BLaER1 (cell line): ENCODE results near the gene NFKB2.
A peak's percentile ranks its signal among the peaks of the same experiment; 100 is the strongest.

ENCODE experiments used
- H3K27ac ChIP-seq: shearing (Covaris generic); formaldehyde crosslinking; 2 replicates; pipeline ENCODE4 v1.8.1; 2022
- H3K27me3 ChIP-seq: shearing (Covaris generic); formaldehyde crosslinking; 2 replicates; pipeline ENCODE4 v1.8.1; 2022
- H3K36me3 ChIP-seq: shearing (Covaris generic); formaldehyde crosslinking; 2 replicates; pipeline ENCODE4 v1.8.1; 2022
- H3K4me1 ChIP-seq: shearing (Covaris generic); formaldehyde crosslinking; 2 replicates; pipeline ENCODE4 v1.8.1; 2022
- H3K4me2 ChIP-seq: shearing (Covaris generic); formaldehyde crosslinking; 2 replicates; pipeline ENCODE4 v1.8.1; 2022
- H3K4me3 ChIP-seq: shearing (Covaris generic); formaldehyde crosslinking; 2 replicates; pipeline ENCODE4 v1.8.1; 2022
- H3K9ac ChIP-seq: shearing (Covaris generic); formaldehyde crosslinking; 2 replicates; pipeline ENCODE4 v1.8.1; 2022
- H3K9me3 ChIP-seq: shearing (Covaris generic); formaldehyde crosslinking; 2 replicates; pipeline ENCODE4 v1.8.1; 2022
- H4K20me1 ChIP-seq: shearing (Covaris generic); formaldehyde crosslinking; 2 replicates; pipeline ENCODE4 v1.8.1; 2022
- Cebpa-rat ChIP-seq: shearing (Covaris generic); IDR thresholded peaks from 2 replicates; pipeline ENCODE4 v1.8.1; 2022

NFKB2 gene

GRCh38 chr10:102395400-102396316 lies at the start of gene NFKB2:
Gene NFKB2, plus strand, starts transcription at chr10:102395705. Its CDS starts 255 bp downstream, at chr10:102395960.
- peak within 1 kb of the TSS; percentile 81 for H3K27ac ChIP-seq

GRCh38 chr10:102347236-102347828 lies 48.2 kb upstream of the NFKB2 start:
- Histone ChIP-seq H3K27me3 (no peaks in the 10 kb centered on the region), H4K20me1 (peaks cover 83% of the 10 kb centered on the region), H3K4me1 (peaks cover 17% of the 10 kb centered on the region), H3K4me3 (no peak overlapping the region), H3K4me2 (peak overlapping the region; percentile 17), H3K9me3 (no peaks in the 10 kb centered on the region), H3K9ac (no peak overlapping the region), H3K27ac (no peak overlapping the region), H3K36me3 (peaks cover 90% of the 10 kb centered on the region)
- TF ChIP-seq Cebpa-rat: no peak

More at GRCh38 chr10:102395400-102396316, at the start of gene NFKB2:
- Histone ChIP-seq H3K27me3 (no peaks in the 10 kb centered on the region), H3K4me2 (peak within 1 kb of the TSS; percentile 99), H3K4me3 (peak within 1 kb of the TSS; percentile 82), H3K36me3 (peaks cover 25% of the 10 kb centered on the region), H4K20me1 (0 out of 2 replicates have a peak, but pooled peaks cover 10% of the 10 kb centered on the region), H3K9me3 (no peaks in the 10 kb centered on the region), H3K9ac (peak within 1 kb of the TSS; percentile 79), H3K4me1 (peaks cover 38% of the 10 kb centered on the region)
- TF ChIP-seq Cebpa-rat: no peak

GRCh38 chr10:102352066-102352715 lies 43.3 kb upstream of the NFKB2 start:
- no peak overlapping the region for H3K4me2 ChIP-seq
- H4K20me1 ChIP-seq: peaks cover 62% of the 10 kb centered on the region
- no peak overlapping the region for H3K9ac ChIP-seq
- TF ChIP-seq Cebpa-rat: no peak
- H3K27me3 ChIP-seq: no peaks in the 10 kb centered on the region
- H3K4me3 ChIP-seq: no peak overlapping the region
- H3K27ac ChIP-seq: no peak overlapping the region
- no peaks in the 10 kb centered on the region for H3K9me3 ChIP-seq
- peaks cover 95% of the 10 kb centered on the region for H3K36me3 ChIP-seq
- H3K4me1 ChIP-seq: peaks cover 17% of the 10 kb centered on the region

GRCh38 chr10:102354451-102354850 lies 41.1 kb upstream of the NFKB2 start:
- TF ChIP-seq Cebpa-rat: no peak
- Histone ChIP-seq H3K27me3 (no peaks in the 10 kb centered on the region), H3K4me2 (no peak overlapping the region), H3K9me3 (no peaks in the 10 kb centered on the region), H4K20me1 (peaks cover 51% of the 10 kb centered on the region), H3K27ac (no peak overlapping the region), H3K36me3 (peaks cover 96% of the 10 kb centered on the region), H3K4me1 (no peaks in the 10 kb centered on the region), H3K9ac (no peak overlapping the region), H3K4me3 (no peak overlapping the region)

GRCh38 chr10:102358712-102359382 lies 36.7 kb upstream of the NFKB2 start:
- Histone ChIP-seq H3K27me3 (no peaks in the 10 kb centered on the region), H3K4me2 (no peak overlapping the region), H3K4me1 (no peaks in the 10 kb centered on the region), H3K9me3 (no peaks in the 10 kb centered on the region), H3K27ac (no peak overlapping the region), H3K4me3 (no peak overlapping the region), H3K36me3 (peaks cover 97% of the 10 kb centered on the region), H3K9ac (no peak overlapping the region), H4K20me1 (peaks cover 59% of the 10 kb centered on the region)
- no peak for TF ChIP-seq Cebpa-rat

GRCh38 chr10:102367441-102367840 lies 28.1 kb upstream of the NFKB2 start:
- TF ChIP-seq Cebpa-rat: no peak
- H3K4me2 ChIP-seq: no peak overlapping the region
- H3K9me3 ChIP-seq: peaks cover 11% of the 10 kb centered on the region
- no peak overlapping the region for H3K27ac ChIP-seq
- H3K9ac ChIP-seq: no peak overlapping the region
- peaks cover 99% of the 10 kb centered on the region for H3K36me3 ChIP-seq
- peaks cover 20% of the 10 kb centered on the region for H4K20me1 ChIP-seq
- no peaks in the 10 kb centered on the region for H3K4me1 ChIP-seq
- H3K4me3 ChIP-seq: no peak overlapping the region
- H3K27me3 ChIP-seq: no peaks in the 10 kb centered on the region

GRCh38 chr10:102368077-102368476 lies 27.4 kb upstream of the NFKB2 start:
- Histone ChIP-seq H4K20me1 (peaks cover 14% of the 10 kb centered on the region), H3K27ac (no peak overlapping the region), H3K9ac (no peak overlapping the region), H3K4me2 (no peak overlapping the region), H3K4me3 (no peak overlapping the region), H3K27me3 (no peaks in the 10 kb centered on the region), H3K9me3 (peaks cover 11% of the 10 kb centered on the region), H3K4me1 (no peaks in the 10 kb centered on the region), H3K36me3 (peaks cover 99% of the 10 kb centered on the region)
- TF ChIP-seq Cebpa-rat: no peak

GRCh38 chr10:102371295-102371694 lies 24.2 kb upstream of the NFKB2 start:
- H3K9me3 ChIP-seq: peaks cover 11% of the 10 kb centered on the region
- H3K36me3 ChIP-seq: peaks cover 100% of the 10 kb centered on the region
- peaks cover 2% of the 10 kb centered on the region; the same call in 1 of the 2 replicates for H4K20me1 ChIP-seq
- no peak overlapping the region for H3K9ac ChIP-seq
- H3K4me2 ChIP-seq: no peak overlapping the region
- no peak overlapping the region for H3K27ac ChIP-seq
- no peak overlapping the region for H3K4me3 ChIP-seq
- no peaks in the 10 kb centered on the region for H3K27me3 ChIP-seq
- TF ChIP-seq Cebpa-rat: no peak
- H3K4me1 ChIP-seq: no peaks in the 10 kb centered on the region

GRCh38 chr10:102375250-102375649 lies 20.3 kb upstream of the NFKB2 start:
- TF ChIP-seq Cebpa-rat: no peak
- H3K4me2 ChIP-seq: no peak overlapping the region
- no peaks in the 10 kb centered on the region for H3K4me1 ChIP-seq
- peaks cover 98% of the 10 kb centered on the region for H3K36me3 ChIP-seq
- peaks cover 8% of the 10 kb centered on the region for H3K9me3 ChIP-seq
- H3K4me3 ChIP-seq: no peak overlapping the region
- H4K20me1 ChIP-seq: peaks cover 8% of the 10 kb centered on the region; the same call in 1 of the 2 replicates
- no peaks in the 10 kb centered on the region for H3K27me3 ChIP-seq
- H3K27ac ChIP-seq: no peak overlapping the region
- no peak overlapping the region for H3K9ac ChIP-seq
